DMS114 treated with DMSO at 0.1 percent for 48 hours (cell line): ENCODE data around the gene HAGHL.
"Not testable (repeated sequence)": the region's sequence is repeated elsewhere in the genome, so short reads cannot be mapped to it uniquely, and the experiment has no call there.

ENCODE experiments used
- DNase-seq: peaks from one replicate; lab custom pipeline; 2025; ENCODE audit not compliant: unreplicated experiment; lab: John Stamatoyannopoulos, UW

HAGHL gene

GRCh38 chr16:751152-752006, 24.5 kb downstream of the HAGHL start:
- no peak for DNase-seq

- DNase-seq, result no peak
Observed at GRCh38 chr16:752007-752312, 25.1 kb downstream of the HAGHL start.

- not testable (repeated sequence) for DNase-seq
Observed at GRCh38 chr16:754121-754607, 27.3 kb downstream of the HAGHL start.

- DNase-seq, result no peak
Observed at GRCh38 chr16:754656-755055, 27.8 kb downstream of the HAGHL start.

- DNase-seq, result no peak
Observed at GRCh38 chr16:756428-756827, 29.5 kb downstream of the HAGHL start.

GRCh38 chr16:759110-759910, 32.4 kb downstream of the HAGHL start:
- DNase-seq, result no peak

GRCh38 chr16:760065-760464, 33.2 kb downstream of the HAGHL start:
- DNase-seq, result no peak

GRCh38 chr16:760545-761343, 33.8 kb downstream of the HAGHL start, which contains the start of gene MSLN:
TSS of gene MSLN (plus strand) at chr16:760734. CDS start at chr16:762681, 1,947 bp downstream.
- DNase-seq, result no peak

- no peak for DNase-seq
Observed at GRCh38 chr16:761625-762513, 35.0 kb downstream of the HAGHL start.

- DNase-seq, result no peak
Observed at GRCh38 chr16:762595-763268, 35.8 kb downstream of the HAGHL start.

- no peak for DNase-seq
Observed at GRCh38 chr16:763369-764183, 36.7 kb downstream of the HAGHL start.

- no peak for DNase-seq
Observed at GRCh38 chr16:764184-764750, 37.4 kb downstream of the HAGHL start.

- no peak for DNase-seq
Observed at GRCh38 chr16:764848-765487, 38.1 kb downstream of the HAGHL start.

GRCh38 chr16:765488-765865, 38.6 kb downstream of the HAGHL start:
- no peak for DNase-seq

GRCh38 chr16:766008-766819, 39.3 kb downstream of the HAGHL start:
- DNase-seq, result no peak

- no peak for DNase-seq
Observed at GRCh38 chr16:766820-767640, 40.1 kb downstream of the HAGHL start.
